Memory B cell (primary cell): ENCODE results near the gene MGAT3.
A peak's percentile ranks its signal among the peaks of the same experiment; 100 is the strongest.
"Not testable (repeated sequence)": the region's sequence is repeated elsewhere in the genome, so short reads cannot be mapped to it uniquely, and the experiment has no call there.

Experiments used
- ATAC-seq: fragments of 150-1000 bp; cut with Tn5 transposase; 2 replicates; pipeline ENCODE4 v1.10.0; 2021; ENCODE audit warnings: low read depth, mild to moderate bottlenecking, moderate library complexity
- DNase-seq, 2 donors: peaks; one replicate each; pipeline ENCODE4 v3.0.0; 2022; ENCODE audit warnings: low spot score in 2 of 2
- H3K27ac Mint-ChIP-seq: one replicate; pipeline ENCODE4 v1.8.0; 2022; ENCODE audit warnings: mild to moderate bottlenecking, moderate library complexity, mixed read lengths
- H3K27me3 Mint-ChIP-seq: one replicate; pipeline ENCODE4 v1.8.0; 2022; ENCODE audit warnings: mixed read lengths
- H3K36me3 Mint-ChIP-seq: one replicate; pipeline ENCODE4 v1.8.0; 2022; ENCODE audit warnings: mild to moderate bottlenecking, mixed read lengths
- H3K4me1 Mint-ChIP-seq: one replicate; pipeline ENCODE4 v1.8.0; 2022; ENCODE audit warnings: mixed read lengths
- H3K4me3 Mint-ChIP-seq: one replicate; pipeline ENCODE4 v1.8.0; 2022; ENCODE audit warnings: mild to moderate bottlenecking, moderate library complexity, mixed read lengths
- H3K9me3 Mint-ChIP-seq: one replicate; pipeline ENCODE4 v1.8.0; 2022; ENCODE audit warnings: mixed read lengths

MGAT3 gene

DNA sequence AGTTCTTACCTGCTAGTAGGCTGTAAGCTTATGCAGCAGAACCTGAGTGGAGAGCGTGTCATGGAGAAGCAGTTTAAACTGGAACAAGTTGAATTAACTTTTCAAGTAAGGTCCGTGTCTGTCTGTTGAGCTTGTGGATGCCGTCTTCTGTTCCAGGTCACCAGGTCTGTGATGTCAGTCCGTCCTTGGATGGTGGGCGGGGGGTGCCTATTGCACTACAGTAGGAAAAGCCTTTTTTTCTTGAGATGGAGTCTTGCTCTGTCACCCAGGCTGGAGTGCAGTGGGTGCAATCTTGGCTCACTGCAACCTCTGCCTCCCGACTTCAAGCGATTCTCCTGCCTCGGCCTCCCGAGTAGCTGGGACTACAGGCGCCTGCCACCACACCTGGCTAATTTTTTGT, 50.2 kb downstream of the MGAT3 start:
- H3K36me3 Mint-ChIP-seq: peaks cover 39% of the 10 kb centered on the region
- peaks cover 33% of the 10 kb centered on the region for H3K4me1 Mint-ChIP-seq

DNA sequence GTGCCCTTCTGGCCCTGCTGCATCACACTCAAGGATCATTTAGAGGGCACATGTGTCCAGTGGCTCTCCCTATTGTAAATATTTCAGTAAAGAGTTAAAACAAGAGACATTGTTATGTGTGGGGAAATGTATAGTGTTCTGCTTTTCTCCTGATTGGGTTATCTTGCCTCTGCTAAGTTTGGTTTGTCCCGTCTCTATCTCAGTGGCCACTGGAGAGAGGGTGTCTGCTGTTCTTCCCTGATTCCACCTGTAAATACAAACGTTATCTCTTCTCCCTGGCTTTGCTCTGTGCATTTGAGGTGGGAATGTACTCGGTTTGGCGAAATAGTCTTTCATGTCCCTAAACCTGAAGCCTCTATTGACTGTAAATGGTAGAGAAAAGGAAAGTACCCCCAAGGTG, 51.6 kb downstream of the MGAT3 start:
- Mint-ChIP-seq H3K27me3 (no peaks in the 10 kb centered on the region), H3K9me3 (no peaks in the 10 kb centered on the region), H3K4me1 (peaks cover 31% of the 10 kb centered on the region), H3K4me3 (no peak overlapping the region), H3K27ac (no peak overlapping the region), H3K36me3 (peaks cover 44% of the 10 kb centered on the region)
- ATAC-seq: no peak
- no peak for DNase-seq

More for the DNA sequence above, 50.2 kb downstream of the MGAT3 start:
- not testable (repeated sequence) for DNase-seq, H3K4me3 Mint-ChIP-seq, H3K9me3 Mint-ChIP-seq, ATAC-seq, H3K27ac Mint-ChIP-seq, H3K27me3 Mint-ChIP-seq

DNA sequence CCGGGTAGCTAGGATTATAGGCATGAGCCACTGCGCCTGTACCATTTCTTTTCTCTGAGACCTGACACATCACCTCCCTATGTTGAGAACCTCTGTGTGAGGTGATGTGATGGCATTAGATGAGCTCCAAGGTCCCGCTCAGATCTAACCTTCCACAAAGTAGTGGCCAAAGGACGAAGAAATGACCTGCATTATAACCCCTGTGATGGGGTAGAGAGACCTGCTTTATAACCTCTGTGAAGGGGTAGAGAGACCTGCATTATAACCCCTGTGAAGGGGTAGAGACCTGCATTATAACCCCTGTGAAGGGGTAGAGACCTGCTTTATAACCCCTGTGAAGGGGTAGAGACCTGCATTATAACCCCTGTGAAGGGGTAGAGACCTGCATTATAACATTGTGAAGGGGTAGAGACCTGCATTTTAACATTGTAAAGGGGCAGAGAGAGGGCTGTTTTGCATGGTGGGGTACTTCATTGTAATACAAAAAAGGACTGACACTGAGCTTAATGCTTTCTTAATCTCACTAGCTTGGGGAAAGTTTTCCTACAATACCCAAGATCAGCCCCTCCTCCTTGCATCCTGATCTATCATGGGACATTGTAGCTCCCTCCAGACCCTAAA, 53.8 kb downstream of the MGAT3 start:
- no peaks in the 10 kb centered on the region for H3K27me3 Mint-ChIP-seq
- H3K9me3 Mint-ChIP-seq: no peaks in the 10 kb centered on the region
- H3K4me3 Mint-ChIP-seq: no peak overlapping the region
- no peak overlapping the region for H3K27ac Mint-ChIP-seq
- H3K4me1 Mint-ChIP-seq: peaks cover 25% of the 10 kb centered on the region
- H3K36me3 Mint-ChIP-seq: peaks cover 44% of the 10 kb centered on the region
- ATAC-seq (no peak), DNase-seq (no peak)

DNA sequence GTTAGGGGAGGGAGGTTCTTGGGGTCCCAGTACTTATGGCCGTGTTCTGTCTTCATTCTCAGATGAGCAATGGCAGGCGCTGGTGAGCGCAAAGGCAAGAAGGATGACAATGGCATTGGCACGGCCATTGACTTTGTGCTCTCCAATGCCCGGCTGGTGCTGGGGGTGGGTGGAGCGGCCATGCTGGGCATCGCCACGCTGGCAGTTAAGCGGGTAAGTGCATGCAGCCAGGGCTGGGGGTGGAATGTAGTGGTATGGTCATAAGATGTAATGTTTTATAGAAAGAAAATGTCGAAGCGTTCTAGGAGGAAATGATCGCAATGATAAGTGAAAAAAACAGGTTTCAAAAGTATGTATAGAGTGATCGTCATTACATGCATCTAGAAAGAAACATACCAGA, 54.4 kb downstream of the MGAT3 start:
- Mint-ChIP-seq H3K27ac (no peak overlapping the region), H3K9me3 (no peaks in the 10 kb centered on the region), H3K36me3 (peaks cover 42% of the 10 kb centered on the region), H3K4me3 (no peak overlapping the region), H3K4me1 (peaks cover 28% of the 10 kb centered on the region), H3K27me3 (no peaks in the 10 kb centered on the region)
- DNase-seq (no peak), ATAC-seq (no peak)

DNA sequence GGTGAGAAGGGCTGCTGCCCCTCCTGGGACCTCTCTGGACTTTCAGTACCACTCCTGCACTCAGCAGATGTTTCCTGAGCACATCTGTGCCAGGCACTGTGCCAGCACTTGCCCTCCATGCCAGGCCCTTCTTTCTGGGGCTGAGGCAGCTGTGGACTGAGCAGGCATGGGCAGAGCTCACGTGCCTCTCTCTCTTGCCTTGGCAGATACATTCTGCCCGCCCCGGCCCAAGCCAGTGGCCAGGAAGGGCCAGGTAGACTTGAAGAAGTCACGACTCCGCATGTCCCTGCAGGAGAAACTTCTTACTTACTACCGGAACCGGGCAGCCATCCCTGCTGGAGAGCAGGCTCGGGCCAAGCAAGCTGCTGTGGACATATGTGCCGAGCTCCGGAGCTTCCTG, 55.2 kb downstream of the MGAT3 start:
- Mint-ChIP-seq H3K27me3 (no peaks in the 10 kb centered on the region), H3K9me3 (no peaks in the 10 kb centered on the region), H3K36me3 (peaks cover 36% of the 10 kb centered on the region)

DNA sequence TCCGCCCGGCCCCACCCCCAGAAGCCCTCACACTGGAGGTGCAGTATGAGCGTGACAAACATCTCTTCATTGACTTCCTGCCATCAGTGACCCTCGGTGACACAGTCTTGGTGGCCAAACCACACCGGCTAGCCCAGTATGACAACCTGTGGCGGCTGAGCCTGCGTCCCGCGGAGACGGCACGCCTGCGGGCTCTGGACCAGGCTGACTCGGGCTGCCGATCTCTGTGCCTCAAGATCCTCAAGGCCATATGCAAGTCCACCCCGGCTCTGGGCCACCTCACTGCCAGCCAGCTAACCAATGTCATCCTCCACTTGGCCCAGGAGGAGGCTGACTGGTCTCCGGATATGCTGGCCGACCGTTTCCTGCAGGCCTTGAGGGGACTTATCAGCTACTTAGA, 57.0 kb downstream of the MGAT3 start:
- Mint-ChIP-seq H3K27me3 (no peaks in the 10 kb centered on the region), H3K9me3 (no peaks in the 10 kb centered on the region), H3K36me3 (peaks cover 32% of the 10 kb centered on the region)

More for the DNA sequence above, 55.2 kb downstream of the MGAT3 start:
- Mint-ChIP-seq H3K4me3 (no peak overlapping the region), H3K27ac (no peak overlapping the region), H3K4me1 (peaks cover 26% of the 10 kb centered on the region)
- ATAC-seq: no peak
- no peak for DNase-seq

DNA sequence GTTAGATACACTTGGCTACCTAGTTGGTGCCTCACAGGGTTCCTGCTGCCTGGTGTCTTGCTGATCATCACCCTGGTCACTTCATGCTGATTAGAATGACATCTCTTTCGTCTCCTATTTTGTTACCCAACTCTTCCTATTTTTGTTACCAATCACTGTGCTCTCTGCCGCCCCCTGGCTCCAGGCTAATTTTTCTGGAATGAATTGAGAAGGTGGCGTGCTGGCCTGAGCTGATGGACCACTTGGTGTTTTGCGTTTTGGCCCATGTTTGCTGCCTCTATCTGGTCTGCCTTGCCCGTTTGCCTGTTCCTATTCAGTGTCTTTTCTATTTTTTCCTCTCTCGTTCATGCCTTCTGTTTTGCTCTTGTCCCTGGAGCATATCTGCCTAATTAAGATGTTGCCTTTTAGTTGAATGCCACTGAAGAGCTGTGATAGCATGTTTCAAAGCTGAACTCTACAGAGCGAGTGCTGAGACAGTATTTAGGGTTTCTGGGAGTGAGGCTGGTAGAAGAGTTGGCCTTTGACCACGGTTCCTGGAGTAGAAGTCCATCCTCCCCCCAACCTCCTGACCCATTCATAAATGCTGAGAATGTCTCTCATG, 57.7 kb downstream of the MGAT3 start:
- Mint-ChIP-seq H3K4me3 (no peak overlapping the region), H3K9me3 (no peaks in the 10 kb centered on the region), H3K27ac (no peak overlapping the region), H3K4me1 (peaks cover 16% of the 10 kb centered on the region), H3K36me3 (peaks cover 29% of the 10 kb centered on the region), H3K27me3 (no peaks in the 10 kb centered on the region)
- ATAC-seq (peak; percentile 47), DNase-seq (peak; percentile 51 to 70)

More for the DNA sequence above, 57.0 kb downstream of the MGAT3 start:
- no peak for ATAC-seq
- Mint-ChIP-seq H3K27ac (peak overlapping the region; percentile 24), H3K4me3 (no peak overlapping the region), H3K4me1 (peaks cover 20% of the 10 kb centered on the region)
- DNase-seq: no peak

DNA sequence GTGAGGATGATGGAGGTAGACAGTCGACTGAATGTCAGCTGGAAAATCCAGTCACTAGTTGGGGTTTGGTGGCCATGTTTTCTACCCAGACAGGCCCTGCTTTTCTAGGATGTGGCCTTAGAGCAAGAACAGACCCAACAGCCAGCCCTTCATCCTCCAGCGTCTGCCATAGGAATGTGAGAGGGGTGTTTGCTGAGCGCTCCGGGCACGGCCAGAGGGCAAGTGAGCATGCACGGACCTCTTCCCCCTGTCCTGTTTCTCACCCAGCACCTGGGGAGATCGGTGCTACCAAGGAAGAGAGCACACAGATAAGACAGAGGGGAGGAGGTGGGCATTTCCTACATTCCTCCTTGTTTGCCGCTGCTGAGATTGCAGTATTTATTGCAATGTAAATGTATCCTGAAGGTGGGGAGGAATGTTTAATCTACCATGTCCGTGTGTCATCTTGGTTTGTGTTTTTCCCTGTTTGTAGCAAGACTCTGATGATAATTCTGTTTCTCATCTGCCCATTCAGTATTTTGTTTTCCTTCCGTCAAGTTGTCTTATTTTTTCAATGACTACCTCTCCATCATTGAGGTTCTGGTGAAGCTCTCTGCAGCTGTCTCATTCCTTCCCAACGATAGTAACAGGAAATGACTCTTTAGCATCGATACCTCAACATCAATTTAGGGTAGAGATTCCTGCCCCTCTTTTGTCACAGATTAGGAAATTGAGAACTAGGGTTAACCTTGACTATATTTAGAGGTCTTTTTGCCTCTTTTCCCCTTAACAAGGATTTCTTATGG, 58.6 kb downstream of the MGAT3 start:
- Mint-ChIP-seq H3K27me3 (no peaks in the 10 kb centered on the region), H3K27ac (peak overlapping the region; percentile 33), H3K9me3 (no peaks in the 10 kb centered on the region), H3K36me3 (peaks cover 26% of the 10 kb centered on the region), H3K4me3 (no peak overlapping the region), H3K4me1 (peaks cover 13% of the 10 kb centered on the region)
- ATAC-seq (no peak), DNase-seq (no peak)

DNA sequence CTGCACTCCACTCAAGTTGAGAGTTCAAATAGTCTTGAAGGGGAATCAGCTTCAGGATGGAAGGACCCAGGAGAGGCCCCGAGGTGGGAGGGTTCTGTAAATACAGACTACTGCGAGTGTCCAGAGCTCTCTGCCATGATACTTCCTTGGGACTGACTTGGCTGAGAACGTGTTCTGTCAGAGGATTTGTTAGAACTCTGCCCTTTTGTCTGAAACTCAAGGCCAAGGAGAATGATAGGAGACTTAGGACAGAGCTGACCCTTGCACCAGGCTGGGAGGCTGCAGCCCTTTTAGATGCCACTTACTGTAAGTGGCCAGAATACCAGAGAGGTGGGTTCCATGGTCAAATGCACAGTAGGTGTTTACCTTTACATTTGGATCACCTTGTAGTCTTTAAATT, 60.7 kb downstream of the MGAT3 start:
- DNase-seq (no peak), ATAC-seq (no peak)
- Mint-ChIP-seq H3K27ac (peak overlapping the region; percentile 31), H3K4me3 (no peak overlapping the region), H3K9me3 (no peaks in the 10 kb centered on the region), H3K4me1 (peaks cover 20% of the 10 kb centered on the region), H3K27me3 (no peaks in the 10 kb centered on the region), H3K36me3 (peaks cover 30% of the 10 kb centered on the region)

DNA sequence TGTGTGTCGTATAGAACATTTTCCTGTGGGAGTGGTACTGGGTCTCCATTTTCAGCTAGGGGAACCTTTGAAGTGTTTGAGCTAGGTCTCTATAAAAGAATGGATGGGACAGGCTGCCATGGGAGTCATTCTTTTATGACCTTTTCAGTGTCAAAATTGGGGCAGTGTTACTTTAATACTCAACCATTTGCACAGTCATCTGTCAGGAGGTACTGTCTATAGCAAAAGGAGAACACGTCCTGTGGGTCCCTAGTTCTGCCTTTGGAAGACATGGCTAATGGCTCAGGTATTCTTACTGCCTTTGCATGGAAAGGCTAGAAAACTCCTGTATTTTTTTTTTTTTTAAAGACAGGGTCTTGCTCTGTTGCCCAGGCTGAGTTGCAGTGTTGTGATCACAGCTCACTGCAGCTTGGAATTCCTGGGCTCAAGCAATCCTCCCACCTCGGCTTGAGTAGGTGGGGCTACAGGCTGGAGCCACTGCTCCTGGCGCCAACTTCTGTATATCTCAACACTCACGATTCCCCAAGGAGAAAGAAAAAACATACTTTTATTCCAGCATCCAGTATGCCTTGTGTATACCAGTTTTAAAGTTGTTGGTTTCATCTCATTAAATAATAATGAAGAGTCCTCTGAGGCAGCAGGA, 61.5 kb downstream of the MGAT3 start:
- Mint-ChIP-seq H3K4me1 (peaks cover 27% of the 10 kb centered on the region), H3K27ac (peak overlapping the region; percentile 31), H3K9me3 (no peaks in the 10 kb centered on the region), H3K4me3 (peak overlapping the region; percentile 91), H3K36me3 (peaks cover 27% of the 10 kb centered on the region), H3K27me3 (no peaks in the 10 kb centered on the region)
- ATAC-seq (no peak), DNase-seq (no peak)

DNA sequence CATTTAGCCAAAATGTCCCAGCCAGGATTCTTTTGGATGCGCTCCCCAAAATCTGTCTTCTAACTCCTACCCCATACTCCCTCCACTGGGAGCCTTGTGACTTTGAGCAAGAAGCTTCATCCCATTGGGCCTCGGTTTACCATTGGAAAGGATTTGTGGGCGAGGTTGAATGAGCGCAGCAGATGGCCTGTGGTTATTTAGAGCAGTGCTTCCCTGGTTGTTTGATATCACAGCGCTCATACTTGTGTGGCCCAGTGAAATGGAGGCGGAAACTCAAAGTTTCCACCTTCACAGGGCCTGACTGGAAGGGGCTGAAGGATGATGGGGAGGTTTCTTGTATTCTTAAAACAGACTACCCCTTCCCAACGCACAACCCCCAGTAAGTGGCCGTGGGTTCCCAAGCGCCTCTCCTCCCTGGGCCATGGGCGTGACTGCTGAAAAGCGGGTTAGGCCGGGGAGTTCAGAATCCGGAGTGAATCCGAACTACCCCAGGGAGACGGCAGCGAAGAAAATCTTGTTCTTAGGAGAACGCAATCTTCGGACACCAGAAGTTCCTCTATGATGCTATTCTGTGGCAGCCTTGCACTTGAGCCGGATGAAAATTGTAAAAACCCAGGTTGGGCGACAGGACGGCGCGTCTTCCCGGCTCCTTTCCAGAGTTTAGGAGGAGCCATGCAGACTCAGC, 62.3 kb downstream of the MGAT3 start:
- Mint-ChIP-seq H3K27ac (peak overlapping the region; percentile 93), H3K27me3 (no peaks in the 10 kb centered on the region), H3K4me1 (peaks cover 32% of the 10 kb centered on the region), H3K9me3 (no peaks in the 10 kb centered on the region), H3K4me3 (peak overlapping the region; percentile 91), H3K36me3 (peaks cover 26% of the 10 kb centered on the region)
- ATAC-seq (no peak), DNase-seq (no peak)

DNA sequence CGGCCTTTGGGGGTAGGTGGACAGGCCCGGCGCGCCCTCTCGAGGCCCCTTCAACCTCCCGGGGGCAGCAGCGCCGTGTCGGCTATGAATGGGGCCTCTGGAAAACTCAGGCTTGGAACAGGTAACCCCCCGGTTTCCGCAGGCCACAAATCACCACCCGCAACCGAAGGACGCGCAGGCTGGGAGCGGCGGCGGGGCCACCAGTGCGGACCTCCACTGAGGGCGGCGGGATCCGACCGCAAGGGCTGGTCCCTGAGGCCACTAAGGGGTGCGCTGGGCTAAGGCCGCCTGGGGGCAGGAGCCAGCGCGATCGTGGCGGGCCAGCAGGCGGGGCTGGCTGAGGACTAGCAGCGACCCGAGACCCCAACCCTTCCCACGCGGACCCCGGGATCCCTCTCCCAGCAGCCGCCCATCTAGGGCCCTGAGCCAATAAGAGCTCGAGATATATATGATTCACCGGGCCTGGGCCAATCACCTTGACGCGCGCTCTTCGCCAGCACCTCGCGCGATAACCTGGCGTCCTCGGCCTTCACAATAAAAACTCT, 62.9 kb downstream of the MGAT3 start:
- Mint-ChIP-seq H3K9me3 (no peaks in the 10 kb centered on the region), H3K4me3 (peak overlapping the region; percentile 91), H3K4me1 (peaks cover 30% of the 10 kb centered on the region), H3K27me3 (no peaks in the 10 kb centered on the region), H3K27ac (peak overlapping the region; percentile 93), H3K36me3 (peaks cover 23% of the 10 kb centered on the region)
- ATAC-seq (peak; percentile 89), DNase-seq (no peak)

DNA sequence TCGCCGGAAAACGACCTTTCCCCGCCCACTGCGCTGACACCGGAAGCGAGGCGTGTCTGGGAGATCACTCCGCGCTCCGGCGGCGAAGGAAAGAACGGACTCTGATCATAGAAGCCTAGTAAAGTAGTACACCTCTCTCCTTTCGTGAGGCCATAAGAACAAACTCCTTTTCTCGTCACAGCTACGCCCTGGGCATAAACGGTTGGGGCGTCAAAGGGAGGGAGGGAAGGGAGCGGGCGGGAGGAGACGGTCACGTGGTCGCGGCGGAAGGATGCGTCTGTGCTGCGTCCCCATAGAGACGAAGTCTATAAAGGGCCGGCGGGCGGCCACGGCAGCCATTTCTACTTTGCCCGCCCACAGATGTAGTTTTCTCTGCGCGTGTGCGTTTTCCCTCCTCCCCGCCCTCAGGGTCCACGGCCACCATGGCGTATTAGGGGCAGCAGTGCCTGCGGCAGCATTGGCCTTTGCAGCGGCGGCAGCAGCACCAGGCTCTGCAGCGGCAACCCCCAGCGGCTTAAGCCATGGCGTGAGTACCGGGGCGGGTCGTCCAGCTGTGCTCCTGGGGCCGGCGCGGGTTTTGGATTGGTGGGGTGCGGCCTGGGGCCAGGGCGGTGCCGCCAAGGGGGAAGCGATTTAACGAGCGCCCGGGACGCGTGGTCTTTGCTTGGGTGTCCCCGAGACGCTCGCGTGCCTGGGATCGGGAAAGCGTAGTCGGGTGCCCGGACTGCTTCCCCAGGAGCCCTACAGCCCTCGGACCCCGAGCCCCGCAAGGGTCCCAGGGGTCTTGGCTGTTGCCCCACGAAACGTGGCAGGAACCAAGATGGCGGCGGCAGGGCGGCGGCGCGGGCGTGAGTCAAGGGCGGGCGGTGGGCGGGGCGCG, 63.7 kb downstream of the MGAT3 start, which contains the start of gene ATF4:
Gene ATF4, plus strand, starts transcription at position 337 of the 880 bp plus-strand sequence. CDS start 884 bp downstream, outside the sequence.
- Mint-ChIP-seq H3K36me3 (peaks cover 23% of the 10 kb centered on the region), H3K27me3 (no peaks in the 10 kb centered on the region), H3K9me3 (no peaks in the 10 kb centered on the region), H3K4me1 (peaks cover 36% of the 10 kb centered on the region), H3K27ac (peak within 1 kb of the TSS; percentile 93), H3K4me3 (peak within 1 kb of the TSS; percentile 91)
- DNase-seq (peak; percentile 94 to 95), ATAC-seq (peak; percentile 52)
